Neural cell (in vitro differentiated cells): ENCODE measurements around the gene TLE3.

Experiments used
- EP300 ChIP-seq: fragments of 450-650 bp; conservative IDR thresholded peaks from 2 replicates; pipeline ENCODE4 v1.6.1; 2014; ENCODE audit warnings: antibody characterized with exemption, mild to moderate bottlenecking, moderate library complexity; ENCODE audit not compliant: poor library complexity, severe bottlenecking
- EZH2 ChIP-seq: fragments of 200-600, 300-800 bp; shearing (Covaris generic), sonication (generic); IDR thresholded peaks from 2 replicates; pipeline ENCODE4 v1.6.1; 2014; ENCODE audit warnings: antibody characterized with exemption, low read length, borderline replicate concordance, mild to moderate bottlenecking; ENCODE audit not compliant: insufficient read depth, poor library complexity, severe bottlenecking
- POLR2AphosphoS5 ChIP-seq: IDR thresholded peaks from 2 replicates; pipeline ENCODE4 v1.6.1; 2012
- TAF1 ChIP-seq: IDR thresholded peaks from 2 replicates; pipeline ENCODE4 v1.6.1; 2012; ENCODE audit warnings: low read depth
- TF ChIP-seq, protein P1 (sequence below): fragments of 450-650 bp; IDR thresholded peaks from 2 replicates; pipeline ENCODE4 v1.5.1; 2014; ENCODE audit warnings: antibody characterized with exemption, mild to moderate bottlenecking, moderate library complexity; ENCODE audit not compliant: poor library complexity, severe bottlenecking
- TF ChIP-seq, protein P2 (sequence below): IDR thresholded peaks from 2 replicates; pipeline ENCODE4 v1.6.1; 2012; ENCODE audit warnings: borderline replicate concordance

DNA sequence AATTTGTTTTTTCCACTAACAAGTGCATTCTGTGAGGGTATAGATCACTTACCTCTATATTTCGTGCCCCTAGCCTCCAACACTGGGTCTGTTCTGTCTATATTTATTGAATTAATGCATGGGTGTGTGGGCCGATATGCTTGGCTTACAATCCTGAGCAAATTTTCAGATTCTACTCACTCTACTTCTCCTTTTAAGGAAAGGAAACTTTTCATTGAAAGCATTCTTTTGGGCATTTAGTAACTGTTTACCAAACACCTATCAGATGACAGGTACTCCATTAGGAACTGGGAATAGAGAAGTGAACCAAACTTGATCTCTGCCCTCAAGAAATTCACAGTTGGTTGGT lies 60.5 kb downstream of the TLE3 start:
- TF ChIP-seq, protein P1, sequence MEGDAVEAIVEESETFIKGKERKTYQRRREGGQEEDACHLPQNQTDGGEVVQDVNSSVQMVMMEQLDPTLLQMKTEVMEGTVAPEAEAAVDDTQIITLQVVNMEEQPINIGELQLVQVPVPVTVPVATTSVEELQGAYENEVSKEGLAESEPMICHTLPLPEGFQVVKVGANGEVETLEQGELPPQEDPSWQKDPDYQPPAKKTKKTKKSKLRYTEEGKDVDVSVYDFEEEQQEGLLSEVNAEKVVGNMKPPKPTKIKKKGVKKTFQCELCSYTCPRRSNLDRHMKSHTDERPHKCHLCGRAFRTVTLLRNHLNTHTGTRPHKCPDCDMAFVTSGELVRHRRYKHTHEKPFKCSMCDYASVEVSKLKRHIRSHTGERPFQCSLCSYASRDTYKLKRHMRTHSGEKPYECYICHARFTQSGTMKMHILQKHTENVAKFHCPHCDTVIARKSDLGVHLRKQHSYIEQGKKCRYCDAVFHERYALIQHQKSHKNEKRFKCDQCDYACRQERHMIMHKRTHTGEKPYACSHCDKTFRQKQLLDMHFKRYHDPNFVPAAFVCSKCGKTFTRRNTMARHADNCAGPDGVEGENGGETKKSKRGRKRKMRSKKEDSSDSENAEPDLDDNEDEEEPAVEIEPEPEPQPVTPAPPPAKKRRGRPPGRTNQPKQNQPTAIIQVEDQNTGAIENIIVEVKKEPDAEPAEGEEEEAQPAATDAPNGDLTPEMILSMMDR: no peak
- TF ChIP-seq, protein P2, sequence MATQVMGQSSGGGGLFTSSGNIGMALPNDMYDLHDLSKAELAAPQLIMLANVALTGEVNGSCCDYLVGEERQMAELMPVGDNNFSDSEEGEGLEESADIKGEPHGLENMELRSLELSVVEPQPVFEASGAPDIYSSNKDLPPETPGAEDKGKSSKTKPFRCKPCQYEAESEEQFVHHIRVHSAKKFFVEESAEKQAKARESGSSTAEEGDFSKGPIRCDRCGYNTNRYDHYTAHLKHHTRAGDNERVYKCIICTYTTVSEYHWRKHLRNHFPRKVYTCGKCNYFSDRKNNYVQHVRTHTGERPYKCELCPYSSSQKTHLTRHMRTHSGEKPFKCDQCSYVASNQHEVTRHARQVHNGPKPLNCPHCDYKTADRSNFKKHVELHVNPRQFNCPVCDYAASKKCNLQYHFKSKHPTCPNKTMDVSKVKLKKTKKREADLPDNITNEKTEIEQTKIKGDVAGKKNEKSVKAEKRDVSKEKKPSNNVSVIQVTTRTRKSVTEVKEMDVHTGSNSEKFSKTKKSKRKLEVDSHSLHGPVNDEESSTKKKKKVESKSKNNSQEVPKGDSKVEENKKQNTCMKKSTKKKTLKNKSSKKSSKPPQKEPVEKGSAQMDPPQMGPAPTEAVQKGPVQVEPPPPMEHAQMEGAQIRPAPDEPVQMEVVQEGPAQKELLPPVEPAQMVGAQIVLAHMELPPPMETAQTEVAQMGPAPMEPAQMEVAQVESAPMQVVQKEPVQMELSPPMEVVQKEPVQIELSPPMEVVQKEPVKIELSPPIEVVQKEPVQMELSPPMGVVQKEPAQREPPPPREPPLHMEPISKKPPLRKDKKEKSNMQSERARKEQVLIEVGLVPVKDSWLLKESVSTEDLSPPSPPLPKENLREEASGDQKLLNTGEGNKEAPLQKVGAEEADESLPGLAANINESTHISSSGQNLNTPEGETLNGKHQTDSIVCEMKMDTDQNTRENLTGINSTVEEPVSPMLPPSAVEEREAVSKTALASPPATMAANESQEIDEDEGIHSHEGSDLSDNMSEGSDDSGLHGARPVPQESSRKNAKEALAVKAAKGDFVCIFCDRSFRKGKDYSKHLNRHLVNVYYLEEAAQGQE: no peak
- TF ChIP-seq POLR2AphosphoS5 (no peak), EZH2 (no peak), EP300 (no peak), TAF1 (no peak)
